ENCODE data around the gene SLC22A7.

SLC22A7 gene

GRCh38 chr6:43283905-43284304 lies 14.2 kb upstream of the SLC22A7 start:
- DNase-seq, result no peak

GRCh38 chr6:43284991-43285781 lies 12.9 kb upstream of the SLC22A7 start:
- DNase-seq, result no peak

GRCh38 chr6:43285832-43286231 lies 12.2 kb upstream of the SLC22A7 start:
- DNase-seq, result no peak

GRCh38 chr6:43286456-43286979 lies 11.5 kb upstream of the SLC22A7 start:
- no peak for DNase-seq

- DNase-seq, result no peak
Observed at GRCh38 chr6:43286980-43287716, 10.9 kb upstream of the SLC22A7 start.

GRCh38 chr6:43287717-43288679 lies 10.1 kb upstream of the SLC22A7 start:
- no peak for DNase-seq

GRCh38 chr6:43290339-43290904 lies 7.6 kb upstream of the SLC22A7 start:
- no peak for DNase-seq

GRCh38 chr6:43290905-43291355 lies 7.1 kb upstream of the SLC22A7 start:
- no peak for DNase-seq

- no peak for DNase-seq
Observed at GRCh38 chr6:43291708-43292107, 6.4 kb upstream of the SLC22A7 start.

GRCh38 chr6:43292341-43292740 lies 5.7 kb upstream of the SLC22A7 start:
- no peak for DNase-seq

GRCh38 chr6:43292763-43293318 lies 5.2 kb upstream of the SLC22A7 start:
- no peak for DNase-seq

GRCh38 chr6:43293698-43294097 lies 4.4 kb upstream of the SLC22A7 start:
- DNase-seq, result no peak

GRCh38 chr6:43294536-43294935 lies 3.5 kb upstream of the SLC22A7 start:
- DNase-seq, result no peak

GRCh38 chr6:43295456-43295855 lies 2.6 kb upstream of the SLC22A7 start:
- DNase-seq, result no peak

- no peak for DNase-seq
Observed at GRCh38 chr6:43296780-43297497, 1.1 kb upstream of the SLC22A7 start.

GRCh38 chr6:43298565-43299337 lies 691 bp downstream of the SLC22A7 start:
- DNase-seq, result no peak

- no peak for DNase-seq
Observed at GRCh38 chr6:43299338-43300293, 1.6 kb downstream of the SLC22A7 start.

- no peak for DNase-seq
Observed at GRCh38 chr6:43301081-43301870, 3.2 kb downstream of the SLC22A7 start.

- DNase-seq, result no peak
Observed at GRCh38 chr6:43302126-43302525, 4.1 kb downstream of the SLC22A7 start.

Measured in activated CD4-positive, alpha-beta T cell treated with anti-CD3 and anti-CD28 coated beads, Interleukin-2, amount 50 U/mL, for 16 hours (primary cell).